Gastroesophageal sphincter (tissue), 4 donors: ENCODE data around the gene SERPINE1. TPM values are rescaled to one million over a fixed set of nuclear protein-coding genes. Genes with fewer than 3 reads are reported as not detected.

Source experiments
- ATAC-seq: fragments of 150-250 bp; one replicate; pipeline ENCODE4 v1.9.1; 2016; ENCODE audit warnings: mild to moderate bottlenecking, moderate library complexity
- H3K27ac ChIP-seq, 4 donors: fragments of 200-600 bp; sonication (generic) in 3 of 4; 1 replicate in 3 of 4; 2 replicates in 1 of 4; pipeline ENCODE4 v1.5.1; 2016 to 2019
- H3K27me3 ChIP-seq: fragments of 200-600 bp; sonication (generic); one replicate; pipeline ENCODE4 v1.5.1; 2019
- H3K36me3 ChIP-seq, 2 donors: fragments of 200-600 bp; sonication (generic); one replicate each; pipeline ENCODE4 v1.5.1; 2019; ENCODE audit warnings: control low read depth in 1 of 2
- H3K4me1 ChIP-seq, 3 donors: fragments of 200-600 bp; sonication (generic); 1 replicate in 2 of 3; 2 replicates in 1 of 3; pipeline ENCODE4 v1.5.1; 2016 to 2019; ENCODE audit warnings: control low read depth in 2 of 3
- H3K4me3 ChIP-seq, 2 donors: fragments of 200-600 bp; sonication (generic); one replicate each; pipeline ENCODE4 v1.5.1; 2019; ENCODE audit warnings: mild to moderate bottlenecking in 1 of 2, moderate library complexity in 1 of 2
- H3K9me3 ChIP-seq, 3 donors: fragments of 200-600 bp; sonication (generic); one replicate each; pipeline ENCODE4 v1.5.1; 2017 to 2019; ENCODE audit warnings: control low read depth in 2 of 3
- CTCF ChIP-seq, 4 experiments: fragments of 200-600 bp in 2 of 4; fragments of 450-650 bp in 2 of 4; sonication (generic) in 1 of 4; IDR thresholded peaks; one replicate each; pipeline ENCODE4 v1.5.1; 2017 to 2019; ENCODE audit warnings: antibody characterized with exemption in 4 of 4, mild to moderate bottlenecking in 2 of 4, moderate library complexity in 2 of 4
- EP300 ChIP-seq: sonication (generic); formaldehyde crosslinking; IDR thresholded peaks from one replicate; pipeline ENCODE4 v1.6.1; 2017; ENCODE audit warnings: antibody characterized with exemption, mild to moderate bottlenecking
- POLR2A ChIP-seq, 2 donors: fragments of 450-650 bp; IDR thresholded peaks; one replicate each; pipeline ENCODE4 v1.6.1; 2017; ENCODE audit warnings: antibody characterized with exemption in 2 of 2, mild to moderate bottlenecking in 2 of 2, moderate library complexity in 1 of 2
- POLR2AphosphoS5 ChIP-seq: sonication (generic); formaldehyde crosslinking; IDR thresholded peaks from one replicate; pipeline ENCODE4 v1.6.1; 2017; ENCODE audit warnings: antibody characterized with exemption
- WGBS, 2 donors: methylation state at CpG; one replicate each; pipeline ENCODE4 v1.1.5; 2018; ENCODE audit warnings: low coverage in 1 of 2; 5-methylcytosine and 5-hydroxymethylcytosine counted together
- total RNA-seq, 4 donors: library from RNA; depleted of rRNA; stranded (reverse); fragments of >200 nt; gene quantifications; one replicate each; pipeline ENCODE4 v1.1.0, GENCODE V29; 2016

Gene SERPINE1
- total RNA-seq, 4 donors from 2014 or later = 5.4 to 75.3 (median 19.6) TPM

GRCh38 chr7:101122933-101123702, 3.8 kb upstream of the SERPINE1 start:
- Histone ChIP-seq H3K27ac (peak overlapping the region in 3 of 4 donors; percentile 86 to 89 (median 87)), H3K36me3 (no peaks in the 10 kb centered on the region), H3K4me3 (no peak overlapping the region), H3K4me1 (peaks cover 0 to 53% (median 35%) of the 10 kb centered on the region in 3 donors), H3K27me3 (no peaks in the 10 kb centered on the region), H3K9me3 (no peaks in the 10 kb centered on the region)
- 69 to 94% methylated on average over 6 to 7 of the region's 11 CpGs for WGBS, 2 donors
- ATAC-seq = no peak
- TF ChIP-seq CTCF (IDR thresholded peaks at IDR 0.05) = no peak
- no peak for TF ChIP-seq POLR2AphosphoS5
- no peak for TF ChIP-seq EP300
- TF ChIP-seq POLR2A (IDR thresholded peaks at IDR 0.05) = no peak

- H3K36me3 ChIP-seq = no peaks in the 10 kb centered on the region
- no peak for ATAC-seq
- 0 to 100% methylated on average over 1 to 3 of the region's 3 CpGs for WGBS, 2 donors
- H3K4me1 ChIP-seq = peaks cover 0 to 53% (median 35%) of the 10 kb centered on the region in 3 donors
- peak overlapping the region in 1 of 4 donors; percentile 33 for H3K27ac ChIP-seq
- H3K4me3 ChIP-seq = no peak overlapping the region
- H3K27me3 ChIP-seq = no peaks in the 10 kb centered on the region
- no peak for TF ChIP-seq CTCF (IDR thresholded peaks at IDR 0.05)
- TF ChIP-seq POLR2A (IDR thresholded peaks at IDR 0.05) = no peak
- no peak for TF ChIP-seq POLR2AphosphoS5
- TF ChIP-seq EP300 = no peak
- no peaks in the 10 kb centered on the region for H3K9me3 ChIP-seq
These were observed 3.2 kb upstream of the SERPINE1 start for GRCh38 chr7:101123703-101124068.

- Histone ChIP-seq H3K4me3 (no peak overlapping the region), H3K9me3 (no peaks in the 10 kb centered on the region), H3K4me1 (peaks cover 0 to 53% (median 35%) of the 10 kb centered on the region in 3 donors), H3K36me3 (no peaks in the 10 kb centered on the region), H3K27ac (peak overlapping the region in 2 of 4 donors; percentile 36 to 41), H3K27me3 (no peaks in the 10 kb centered on the region)
- WGBS, 2 donors = 22 to 24% methylated on average over 6 of the region's 7 CpGs
- no peak for ATAC-seq
- TF ChIP-seq CTCF (IDR thresholded peaks at IDR 0.05) (no peak), EP300 (no peak)
These were observed 2.4 kb upstream of the SERPINE1 start for GRCh38 chr7:101124376-101125056.

GRCh38 chr7:101125989-101126650, 784 bp upstream of the SERPINE1 start:
- H3K4me3 ChIP-seq = peak overlapping the region in 1 of 2 donors; percentile 37
- TF ChIP-seq POLR2AphosphoS5 (no peak), POLR2A (IDR thresholded peaks at IDR 0.05) (no peak), EP300 (no peak), CTCF (IDR thresholded peaks at IDR 0.05) (no peak)

More at GRCh38 chr7:101125989-101126650, 784 bp upstream of the SERPINE1 start:
- Histone ChIP-seq H3K4me1 (peaks cover 0 to 53% (median 35%) of the 10 kb centered on the region in 3 donors), H3K36me3 (no peaks in the 10 kb centered on the region), H3K27ac (peak overlapping the region in 3 of 4 donors; percentile 61 to 78 (median 70)), H3K9me3 (no peaks in the 10 kb centered on the region), H3K27me3 (no peaks in the 10 kb centered on the region)
- ATAC-seq = peak; percentile 16
- 57 to 75% methylated on average over 2 to 4 of the region's 15 CpGs for WGBS, 2 donors
